HCT116 (cell line): ENCODE measurements around the gene NOL9. TPM values are rescaled to one million over a fixed set of nuclear protein-coding genes. Genes with fewer than 3 reads are reported as not detected.
A peak's percentile ranks its signal among the peaks of the same experiment; 100 is the strongest.

Experiments used
- ATAC-seq: fragments of 200-7000 bp; cut with Tn5 transposase; 2 replicates; pipeline ENCODE4 v1.9.1; 2020; ENCODE audit warnings: mild to moderate bottlenecking, moderate library complexity
- BruUV-seq: library from RNA; stranded (reverse); fragments of 400-500 nt; replicated peaks from 2 replicates; lab custom pipeline; 2021; lab: Mats Ljungman, UMichigan
- CTCF ChIA-PET: fragments of 300-600 bp; sonication (Branson Sonifier 250); formaldehyde crosslinking; loops from one replicate; lab custom pipeline; 2021; ENCODE audit warnings: antibody characterized with exemption; lab: Charles Lee
- POLR2A ChIA-PET: fragments of 300-600, 350-600 bp; sonication (Branson Sonifier 250); formaldehyde crosslinking; loops from one replicate; lab custom pipeline; 2021; ENCODE audit warnings: antibody characterized with exemption; lab: Charles Lee
- RAD21 ChIA-PET, 2 experiments: fragments of 300-600 bp; sonication (Branson Sonifier 250); formaldehyde crosslinking; loops; one replicate each; lab custom pipeline; 2023; ENCODE audit warnings: low total read pairs in 2 of 2; ENCODE audit not compliant: uncharacterized antibody in 2 of 2, unreplicated experiment in 2 of 2, low non-redundant PET in 1 of 2; lab: Charles Lee
- DNase-seq: peaks from one replicate; pipeline ENCODE4 v3.0.0-alpha.2; 2010; ENCODE audit warnings: low read depth, low spot score
- H2AFZ ChIP-seq: fragments of 200-600 bp; shearing (Covaris generic), sonication (generic); 2 replicates; pipeline ENCODE4 v1.6.1; 2017; ENCODE audit warnings: low read depth, mixed run types, mixed read lengths, antibody characterized with exemption, low read length; ENCODE audit not compliant: poor library complexity, severe bottlenecking
- H3K27ac ChIP-seq: 2 replicates; pipeline ENCODE4 v1.5.1; 2012; ENCODE audit warnings: low read depth, low read length
- H3K27me3 ChIP-seq: fragments of 200-600 bp; sonication (generic); 2 replicates; pipeline ENCODE4 v1.6.1; 2016; ENCODE audit warnings: mixed run types, low read length, mixed read lengths; ENCODE audit not compliant: insufficient read depth
- H3K36me3 ChIP-seq, 2 experiments: fragments of 200-500 bp in 1 of 2; fragments of 200-600 bp in 1 of 2; sonication (Bioruptor generic) in 1 of 2; sonication (generic) in 1 of 2; 2 replicates each; pipeline versions ENCODE4 v1.5.1 to v1.6.1; 2014 to 2016; ENCODE audit warnings: low read length in 2 of 2, inconsistent platforms in 1 of 2, mixed read lengths in 1 of 2, mixed run types in 1 of 2; ENCODE audit not compliant: insufficient read depth in 2 of 2, control insufficient read depth in 1 of 2
- H3K4me1 ChIP-seq, 2 experiments: fragments of 200-600 bp in 1 of 2; sonication (generic) in 1 of 2; 2 replicates each; pipeline versions ENCODE4 v1.5.1 to v1.6.1; 2012 to 2017; ENCODE audit warnings: low read length in 2 of 2, inconsistent platforms in 1 of 2, mild to moderate bottlenecking in 1 of 2, mixed read lengths in 1 of 2, mixed run types in 1 of 2, moderate library complexity in 1 of 2; ENCODE audit not compliant: insufficient read depth in 2 of 2, control insufficient read depth in 1 of 2
- H3K4me2 ChIP-seq: fragments of 200-600 bp; sonication (generic); 2 replicates; pipeline ENCODE4 v1.6.1; 2017; ENCODE audit warnings: mixed run types, low read length, mixed read lengths
- H3K4me3 ChIP-seq, 2 experiments: fragments of 200-600 bp in 1 of 2; sonication (generic) in 1 of 2; replicated peaks in 1 of 2; 2 replicates each; pipeline ENCODE4 v1.5.1; 2011 to 2016; ENCODE audit warnings: low read length in 2 of 2, control low read depth in 1 of 2, low read depth in 1 of 2, mild to moderate bottlenecking in 1 of 2, mixed read lengths in 1 of 2, mixed run types in 1 of 2
- H3K79me2 ChIP-seq: fragments of 200-600 bp; sonication (generic); 2 replicates; pipeline ENCODE4 v1.6.1; 2017; ENCODE audit warnings: mild to moderate bottlenecking, mixed run types, low read length, moderate library complexity, mixed read lengths; ENCODE audit not compliant: insufficient read depth
- H3K9ac ChIP-seq: fragments of 200-600 bp; sonication (generic); 2 replicates; pipeline ENCODE4 v1.6.1; 2016; ENCODE audit warnings: low read length, mixed read lengths
- H3K9me2 ChIP-seq: fragments of 200-600 bp; sonication (generic), shearing (Covaris generic); 2 replicates; pipeline ENCODE4 v1.6.1; 2017; ENCODE audit warnings: mixed run types, mild to moderate bottlenecking, moderate library complexity; ENCODE audit not compliant: insufficient read depth
- H3K9me3 ChIP-seq, 2 experiments: fragments of 200-500 bp in 1 of 2; fragments of 200-600 bp in 1 of 2; sonication (Bioruptor generic) in 1 of 2; sonication (generic) in 1 of 2; 2 replicates each; pipeline ENCODE4 v1.6.1; 2014 to 2017; ENCODE audit warnings: low read length in 2 of 2, mixed read lengths in 2 of 2, inconsistent platforms in 1 of 2, low read depth in 1 of 2, mild to moderate bottlenecking in 1 of 2, mixed run types in 1 of 2, moderate library complexity in 1 of 2; ENCODE audit not compliant: control insufficient read depth in 1 of 2, insufficient read depth in 1 of 2
- H4K20me1 ChIP-seq: fragments of 200-600 bp; sonication (generic), shearing (Covaris generic); 2 replicates; pipeline ENCODE4 v1.6.1; 2017; ENCODE audit warnings: mixed run types, mild to moderate bottlenecking, moderate library complexity; ENCODE audit not compliant: insufficient read depth
- CEBPB ChIP-seq: IDR thresholded peaks from 2 replicates; pipeline ENCODE4 v1.6.1; 2012; ENCODE audit warnings: low read depth
- POLR2AphosphoS5 ChIP-seq: IDR thresholded peaks from 2 replicates; pipeline ENCODE4 v1.6.1; 2011; ENCODE audit warnings: mild to moderate bottlenecking, low read depth, low read length, moderate library complexity
- intact Hi-C: fragments of 100-400 bp; cut with micrococcal nuclease; formaldehyde crosslinking; loops from 2 replicates; pipeline ENCODE4 v1.10.0; 2022
- total RNA-seq: library from RNA; stranded (reverse); gene quantifications from one replicate; pipeline ENCODE4 v1.2.1, GENCODE V29; 2021; ENCODE audit not compliant: unreplicated experiment
- TF ChIP-seq, protein P1 (sequence below): IDR thresholded peaks from 2 replicates; pipeline ENCODE4 v1.6.1; 2011; ENCODE audit warnings: mild to moderate bottlenecking, low read length, moderate library complexity; ENCODE audit not compliant: insufficient replicate concordance; ENCODE audit errors: extremely low read depth
- TF ChIP-seq, protein P2 (sequence below): IDR thresholded peaks from 2 replicates; pipeline ENCODE4 v1.6.1; 2012

The NOL9 gene
- total RNA-seq, 1 experiment from 2014 or later, result 46.4 TPM

- no peaks in the 10 kb centered on the region for H3K9me2 ChIP-seq
- DNase-seq, result no peak
- no TSS peak for BruUV-seq
Observed at GRCh38 chr1:6588893-6589520, 34.7 kb upstream of the NOL9 start.

DNA sequence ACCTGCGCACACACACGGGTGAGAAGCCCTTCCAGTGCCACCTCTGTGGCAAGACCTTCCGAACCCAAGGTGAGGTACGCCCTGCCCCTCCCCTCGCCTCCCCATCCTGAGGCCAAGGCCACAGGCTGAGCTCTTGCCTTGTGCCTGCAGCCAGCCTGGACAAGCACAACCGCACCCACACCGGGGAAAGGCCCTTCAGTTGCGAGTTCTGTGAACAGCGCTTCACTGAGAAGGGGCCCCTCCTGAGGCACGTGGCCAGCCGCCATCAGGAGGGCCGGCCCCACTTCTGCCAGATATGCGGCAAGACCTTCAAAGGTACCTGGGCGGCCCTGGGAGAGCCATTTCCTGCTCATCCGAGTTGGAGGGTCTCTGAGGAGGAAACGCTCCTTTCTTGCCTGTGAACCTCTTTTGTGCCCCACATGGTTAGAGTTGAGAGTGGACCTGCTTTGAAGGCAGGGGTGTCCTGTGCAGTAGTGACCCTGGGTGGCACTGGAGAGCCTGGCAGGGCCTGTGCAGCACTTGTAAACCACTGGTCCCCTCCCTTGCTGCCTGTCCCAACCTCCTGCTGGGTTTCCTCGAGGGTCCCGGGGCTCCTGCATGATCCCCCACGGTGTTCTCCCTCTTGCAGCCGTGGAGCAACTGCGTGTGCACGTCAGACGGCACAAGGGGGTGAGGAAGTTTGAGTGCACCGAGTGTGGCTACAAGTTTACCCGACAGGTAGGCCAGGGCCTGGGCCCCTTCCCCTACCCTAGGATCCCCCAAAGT is 34.0 kb upstream of the NOL9 start:
- no peaks in the 10 kb centered on the region for H3K27me3 ChIP-seq
- TF ChIP-seq, protein P1, sequence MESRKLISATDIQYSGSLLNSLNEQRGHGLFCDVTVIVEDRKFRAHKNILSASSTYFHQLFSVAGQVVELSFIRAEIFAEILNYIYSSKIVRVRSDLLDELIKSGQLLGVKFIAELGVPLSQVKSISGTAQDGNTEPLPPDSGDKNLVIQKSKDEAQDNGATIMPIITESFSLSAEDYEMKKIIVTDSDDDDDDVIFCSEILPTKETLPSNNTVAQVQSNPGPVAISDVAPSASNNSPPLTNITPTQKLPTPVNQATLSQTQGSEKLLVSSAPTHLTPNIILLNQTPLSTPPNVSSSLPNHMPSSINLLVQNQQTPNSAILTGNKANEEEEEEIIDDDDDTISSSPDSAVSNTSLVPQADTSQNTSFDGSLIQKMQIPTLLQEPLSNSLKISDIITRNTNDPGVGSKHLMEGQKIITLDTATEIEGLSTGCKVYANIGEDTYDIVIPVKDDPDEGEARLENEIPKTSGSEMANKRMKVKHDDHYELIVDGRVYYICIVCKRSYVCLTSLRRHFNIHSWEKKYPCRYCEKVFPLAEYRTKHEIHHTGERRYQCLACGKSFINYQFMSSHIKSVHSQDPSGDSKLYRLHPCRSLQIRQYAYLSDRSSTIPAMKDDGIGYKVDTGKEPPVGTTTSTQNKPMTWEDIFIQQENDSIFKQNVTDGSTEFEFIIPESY, result no peak
- peak; percentile 0; the same call in 1 of the 2 replicates for TF ChIP-seq POLR2AphosphoS5
- TF ChIP-seq, all 23 proteins: peak for 1
- ATAC-seq (no peak), DNase-seq (no peak)
- peaks cover 13% of the 10 kb centered on the region; the same call in 1 of the 2 replicates for H3K79me2 ChIP-seq
- CTCF ChIA-PET, result no interaction called here
- POLR2A ChIA-PET, result no interaction called here
- peaks cover 9 to 29% of the 10 kb centered on the region in 2 experiments; a peak in 3 of 4 replicates for H3K36me3 ChIP-seq
- no peaks in the 10 kb centered on the region for H3K9me3 ChIP-seq
- no peak overlapping the region for H3K27ac ChIP-seq
- H4K20me1 ChIP-seq, result no peaks in the 10 kb centered on the region
- RAD21 ChIA-PET, result no interaction called here
- BruUV-seq, result no TSS peak
- no peaks in the 10 kb centered on the region for H3K4me1 ChIP-seq
- H3K9me2 ChIP-seq, result no peaks in the 10 kb centered on the region
- no peak overlapping the region for H3K9ac ChIP-seq
- H3K4me3 ChIP-seq, result no peak overlapping the region
- no peak overlapping the region for H2AFZ ChIP-seq
- intact Hi-C loops, result no loop called here
- no peak overlapping the region for H3K4me2 ChIP-seq

More at GRCh38 chr1:6588893-6589520, 34.7 kb upstream of the NOL9 start:
- Histone ChIP-seq H3K79me2 (peaks cover 19% of the 10 kb centered on the region; the same call in 1 of the 2 replicates), H3K27me3 (no peaks in the 10 kb centered on the region), H4K20me1 (no peaks in the 10 kb centered on the region), H3K27ac (no peak overlapping the region), H3K4me2 (no peak overlapping the region), H3K36me3 (peaks cover 9 to 36% of the 10 kb centered on the region in 2 experiments; a peak in 3 of 4 replicates), H3K9me3 (no peaks in the 10 kb centered on the region), H3K4me3 (no peak overlapping the region), H2AFZ (no peak overlapping the region), H3K9ac (no peak overlapping the region), H3K4me1 (no peaks in the 10 kb centered on the region)
- ATAC-seq, result peak; percentile 10; the same call in 1 of the 2 replicates
- intact Hi-C loops, result no loop called here
- ChIA-PET RAD21 (no interaction called here), CTCF (no interaction called here), POLR2A (interaction anchor here (1.1 kb wide), 1 partner anchor 9 kb away, joined by 3 read pairs; the partner anchor contains the start of gene ZBTB48)
- TF ChIP-seq CEBPB, result no peak
- TF ChIP-seq, protein P2, sequence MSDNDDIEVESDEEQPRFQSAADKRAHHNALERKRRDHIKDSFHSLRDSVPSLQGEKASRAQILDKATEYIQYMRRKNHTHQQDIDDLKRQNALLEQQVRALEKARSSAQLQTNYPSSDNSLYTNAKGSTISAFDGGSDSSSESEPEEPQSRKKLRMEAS, result no peak
